ENCODE measurements around the gene CASKIN2.

DNA sequence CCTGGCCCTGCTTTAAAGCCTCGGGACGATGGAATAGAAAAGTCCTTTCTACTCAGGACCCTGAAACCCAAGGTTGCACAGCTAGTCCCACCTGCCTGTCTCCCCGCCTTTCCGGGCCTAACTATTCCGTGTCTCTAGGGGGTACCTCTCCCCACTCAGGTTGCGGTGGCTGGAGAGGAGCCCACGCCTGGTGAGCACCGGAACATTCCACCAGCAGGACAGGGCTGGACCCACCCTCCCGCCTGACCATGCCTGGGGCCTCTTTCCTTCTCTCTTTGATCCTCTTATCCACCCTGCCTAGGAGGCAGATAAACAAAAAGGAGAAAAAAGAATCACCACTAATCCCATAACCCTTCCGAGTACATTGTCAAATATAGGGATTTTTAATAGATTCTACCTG is 21.0 kb upstream of the CASKIN2 start:
- TF ChIP-seq, protein P1, sequence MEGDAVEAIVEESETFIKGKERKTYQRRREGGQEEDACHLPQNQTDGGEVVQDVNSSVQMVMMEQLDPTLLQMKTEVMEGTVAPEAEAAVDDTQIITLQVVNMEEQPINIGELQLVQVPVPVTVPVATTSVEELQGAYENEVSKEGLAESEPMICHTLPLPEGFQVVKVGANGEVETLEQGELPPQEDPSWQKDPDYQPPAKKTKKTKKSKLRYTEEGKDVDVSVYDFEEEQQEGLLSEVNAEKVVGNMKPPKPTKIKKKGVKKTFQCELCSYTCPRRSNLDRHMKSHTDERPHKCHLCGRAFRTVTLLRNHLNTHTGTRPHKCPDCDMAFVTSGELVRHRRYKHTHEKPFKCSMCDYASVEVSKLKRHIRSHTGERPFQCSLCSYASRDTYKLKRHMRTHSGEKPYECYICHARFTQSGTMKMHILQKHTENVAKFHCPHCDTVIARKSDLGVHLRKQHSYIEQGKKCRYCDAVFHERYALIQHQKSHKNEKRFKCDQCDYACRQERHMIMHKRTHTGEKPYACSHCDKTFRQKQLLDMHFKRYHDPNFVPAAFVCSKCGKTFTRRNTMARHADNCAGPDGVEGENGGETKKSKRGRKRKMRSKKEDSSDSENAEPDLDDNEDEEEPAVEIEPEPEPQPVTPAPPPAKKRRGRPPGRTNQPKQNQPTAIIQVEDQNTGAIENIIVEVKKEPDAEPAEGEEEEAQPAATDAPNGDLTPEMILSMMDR (conservative IDR thresholded peaks at IDR 0.05), result no peak
- TF ChIP-seq EZH2 (IDR thresholded peaks at IDR 0.05; ENCODE audit: low read depth), result no peak
